Right lobe of liver (tissue), 6 donors: Measurements from ENCODE around the gene HIRA. TPM values are rescaled to one million over a fixed set of nuclear protein-coding genes. Genes with fewer than 3 reads are reported as not detected.

Experiments used
- ATAC-seq, 4 donors: fragments of 200-7000 bp; cut with Tn5 transposase; one replicate each; pipeline ENCODE4 v1.9.1; 2020; ENCODE audit warnings: mild to moderate bottlenecking in 4 of 4, moderate library complexity in 4 of 4
- DNase-seq, 3 donors: peaks; one replicate each; pipeline ENCODE4 v3.0.0-alpha.2; 2020
- H3K27ac ChIP-seq, 3 donors: fragments of 200-600 bp; one replicate each; pipeline ENCODE4 v1.8.0; 2022
- H3K27me3 ChIP-seq, 2 donors: fragments of 200-600 bp; one replicate each; pipeline ENCODE4 v1.8.0; 2022
- H3K36me3 ChIP-seq, 4 donors: fragments of 200-600 bp; sonication (generic) in 1 of 4; one replicate each; pipeline versions ENCODE4 v1.5.1 to v1.8.0; 2017 to 2022; ENCODE audit warnings: control low read depth in 1 of 4
- H3K4me1 ChIP-seq, 4 donors: fragments of 200-600 bp; sonication (generic) in 1 of 4; one replicate each; pipeline versions ENCODE4 v1.5.1 to v1.8.0; 2017 to 2022; ENCODE audit warnings: control low read depth in 1 of 4
- H3K4me3 ChIP-seq, 3 donors: fragments of 200-600 bp; one replicate each; pipeline ENCODE4 v1.8.0; 2022
- H3K9me3 ChIP-seq, 4 donors: fragments of 200-600 bp; sonication (generic) in 1 of 4; one replicate each; pipeline versions ENCODE4 v1.5.1 to v1.8.0; 2017 to 2022; ENCODE audit warnings: control low read depth in 1 of 4
- CTCF ChIP-seq, 4 donors: fragments of 200-600 bp in 3 of 4; fragments of 450-650 bp in 1 of 4; IDR thresholded peaks; one replicate each; pipeline versions ENCODE4 v1.5.1 to v1.8.0; 2016 to 2022; ENCODE audit warnings: antibody characterized with exemption in 4 of 4, mild to moderate bottlenecking in 2 of 4
- POLR2A ChIP-seq: fragments of 450-650 bp; IDR thresholded peaks from one replicate; pipeline ENCODE4 v1.6.1; 2017; ENCODE audit warnings: antibody characterized with exemption, mild to moderate bottlenecking
- WGBS: methylation state at CpG from one replicate; pipeline ENCODE4 v1.1.6; 2018; ENCODE audit warnings: low coverage, low lambda C conversion rate; ENCODE audit not compliant: insufficient coverage; ENCODE audit errors: missing lambda C conversion rate; 5-methylcytosine and 5-hydroxymethylcytosine counted together
- intact Hi-C, 2 donors: fragments of 100-400 bp; cut with DNase I; formaldehyde crosslinking; loops; one replicate each; pipeline versions ENCODE4 v1.11.2 to v1.14.1; 2022
- total RNA-seq, 6 experiments: library from RNA; depleted of rRNA in 2 of 6; stranded (reverse); fragments of >200 nt in 2 of 6; fragmentation: NEBNext Ultra II Directional in 3 of 6; extraction: Animal tissue kit (Norgen Biotek cat#: 25700) in 3 of 6; gene quantifications; one replicate each; pipeline versions ENCODE4 v1.1.0 to v1.2.4, GENCODE V29; 2016 to 2023
- donor health status: DM: no; HTN: yes; CAD: no.
- donor health status: DM: no; HTN: no; CAD: no.
- donor health status: DM: no; HTN: no; CAD: no.
- donor health status: DM: no; HTN: yes; CAD: no.
- donor health status: DM: no; HTN: yes; CAD: no.

The HIRA gene
- total RNA-seq, 6 experiments from 2014 or later = 14.6 to 25.0 (median 17.8) TPM

- TF ChIP-seq POLR2A (peak; percentile 88), CTCF (IDR thresholded peaks at IDR 0.05) (peak in 2 of 4 donors; percentile 4 to 24)
- WGBS = 0% methylated on average over 3 of the region's 74 CpGs
- no peaks in the 10 kb centered on the region for H3K27me3 ChIP-seq
- intact Hi-C loops = no loop called here
- no peaks in the 10 kb centered on the region for H3K9me3 ChIP-seq
- peaks cover 0 to 20% (median 8%) of the 10 kb centered on the region in 4 donors for H3K36me3 ChIP-seq
- peak within 1 kb of the TSS; percentile 91 to 99 (median 95) for H3K27ac ChIP-seq
- peaks cover 0 to 33% (median 6%) of the 10 kb centered on the region in 4 donors for H3K4me1 ChIP-seq
- DNase-seq (peak; percentile 97 to 98 (median 97)), ATAC-seq (peak; percentile 88 to 95 (median 88))
- peak within 1 kb of the TSS; percentile 77 to 93 (median 91) for H3K4me3 ChIP-seq
Observed at GRCh38 chr22:19432133-19432851, 759 bp upstream of the HIRA start, which contains the start of gene MRPL40. MRPL40 (plus strand) TSS chr22:19432545; CDS start chr22:19432555, 10 bp downstream.

GRCh38 chr22:19430890-19431541 lies 517 bp downstream of the HIRA start:
- intact Hi-C loops = no loop called here
- peaks cover 0 to 37% (median 6%) of the 10 kb centered on the region in 4 donors for H3K4me1 ChIP-seq
- H3K4me3 ChIP-seq = peak overlapping the region; percentile 77 to 93 (median 89)
- DNase-seq = peak; percentile 77 to 90 (median 89)
- 0% methylated on average over 2 of the region's 53 CpGs for WGBS
- H3K36me3 ChIP-seq = peaks cover 0 to 19% (median 8%) of the 10 kb centered on the region in 4 donors
- H3K27me3 ChIP-seq = no peaks in the 10 kb centered on the region
- peak overlapping the region; percentile 83 to 99 (median 91) for H3K27ac ChIP-seq
- peak; percentile 32 to 62 (median 50) for ATAC-seq
- no peak for TF ChIP-seq POLR2A
- TF ChIP-seq CTCF (IDR thresholded peaks at IDR 0.05) = no peak
- no peaks in the 10 kb centered on the region for H3K9me3 ChIP-seq

GRCh38 chr22:19429950-19430889 lies 1.3 kb downstream of the HIRA start:
- Histone ChIP-seq H3K36me3 (peaks cover 0 to 11% (median 2%) of the 10 kb centered on the region in 4 donors), H3K27me3 (no peaks in the 10 kb centered on the region), H3K9me3 (no peaks in the 10 kb centered on the region), H3K4me1 (peaks cover 0 to 38% (median 6%) of the 10 kb centered on the region in 4 donors), H3K4me3 (peak overlapping the region; percentile 77 to 93 (median 89)), H3K27ac (peak overlapping the region; percentile 83 to 99 (median 91))
- TF ChIP-seq POLR2A (no peak), CTCF (IDR thresholded peaks at IDR 0.05) (no peak)
- peak; percentile 46 to 54 (median 50) for ATAC-seq
- peak; percentile 73 to 87 (median 85) for DNase-seq
- intact Hi-C loops = no loop called here
- whole genome bisulfite sequencing = 1% methylated on average over 10 of the region's 12 CpGs

- ATAC-seq (peak; percentile 70 to 84 (median 76)), DNase-seq (peak in 1 of 3 donors; percentile 72)
- no peak for TF ChIP-seq CTCF (IDR thresholded peaks at IDR 0.05)
- no peak for TF ChIP-seq POLR2A
- Histone ChIP-seq H3K27ac (peak overlapping the region in 2 of 3 donors; percentile 32 to 71), H3K36me3 (no peaks in the 10 kb centered on the region), H3K9me3 (no peaks in the 10 kb centered on the region), H3K4me3 (no peak overlapping the region), H3K4me1 (peaks cover 0 to 54% (median 9%) of the 10 kb centered on the region in 4 donors), H3K27me3 (no peaks in the 10 kb centered on the region)
- WGBS = 0% methylated on average over 2 of the region's 3 CpGs
- intact Hi-C loops = no loop called here
Observed at GRCh38 chr22:19424186-19424500, 7.4 kb downstream of the HIRA start.
